OCI-LY7 (cell line): ENCODE measurements around the gene NLRP9. TPM values are rescaled to one million over a fixed set of nuclear protein-coding genes. Genes with fewer than 3 reads are reported as not detected.

Experiments
- BruUV-seq: library from RNA; stranded (reverse); fragments of 400-500 nt; replicated peaks from 2 replicates; lab custom pipeline; 2021; lab: Mats Ljungman, UMichigan
- CTCF ChIA-PET: fragments of 300-600 bp; sonication (Branson Sonifier 250); formaldehyde crosslinking; loops from one replicate; lab custom pipeline; 2022; ENCODE audit warnings: antibody characterized with exemption; ENCODE audit not compliant: unreplicated experiment; lab: Charles Lee
- POLR2A ChIA-PET: fragments of 300-600 bp; sonication (Branson Sonifier 250); formaldehyde crosslinking; loops from one replicate; lab custom pipeline; 2022; ENCODE audit warnings: antibody characterized with exemption; lab: Charles Lee
- DNase-seq: peaks from one replicate; pipeline ENCODE4 v3.0.0-alpha.2; 2015; ENCODE audit warnings: low spot score
- H2AFZ ChIP-seq: fragments of 200-600 bp; sonication (generic), shearing (Covaris generic); 2 replicates; pipeline ENCODE4 v1.6.1; 2014; ENCODE audit warnings: mild to moderate bottlenecking, antibody characterized with exemption, low read length, moderate library complexity
- H3K27ac ChIP-seq: fragments of 200-600 bp; sonication (generic); 2 replicates; pipeline ENCODE4 v1.5.1; 2014; ENCODE audit warnings: mixed run types, low read depth, mild to moderate bottlenecking, moderate library complexity, low read length, inconsistent platforms; ENCODE audit not compliant: poor library complexity, severe bottlenecking
- H3K36me3 ChIP-seq: fragments of 200-600 bp; sonication (generic); 2 replicates; pipeline ENCODE4 v1.6.1; 2014; ENCODE audit warnings: mild to moderate bottlenecking, antibody characterized with exemption, low read length, moderate library complexity, mixed read lengths; ENCODE audit not compliant: insufficient read depth
- H3K4me1 ChIP-seq: fragments of 200-600 bp; sonication (generic); 2 replicates; pipeline ENCODE4 v1.5.1; 2014; ENCODE audit warnings: mild to moderate bottlenecking, low read length; ENCODE audit not compliant: insufficient read depth, poor library complexity, severe bottlenecking
- H3K4me2 ChIP-seq: fragments of 200-600 bp; sonication (generic); 2 replicates; pipeline ENCODE4 v1.6.1; 2014; ENCODE audit warnings: mild to moderate bottlenecking, low read length
- H3K4me3 ChIP-seq: fragments of 200-600 bp; sonication (generic); 2 replicates; pipeline ENCODE4 v1.5.1; 2014; ENCODE audit warnings: mild to moderate bottlenecking, low read depth, low read length; ENCODE audit not compliant: poor library complexity, severe bottlenecking
- H3K79me2 ChIP-seq: fragments of 200-600 bp; sonication (generic); 2 replicates; pipeline ENCODE4 v1.6.1; 2016; ENCODE audit warnings: low read depth, mild to moderate bottlenecking, low read length, moderate library complexity, mixed read lengths; ENCODE audit not compliant: insufficient read depth
- H3K9me2 ChIP-seq: fragments of 200-600 bp; sonication (generic); 2 replicates; pipeline ENCODE4 v1.6.1; 2016; ENCODE audit warnings: mild to moderate bottlenecking, low read length, mixed read lengths; ENCODE audit not compliant: insufficient read depth
- H3K9me3 ChIP-seq: fragments of 200-600 bp; sonication (generic); 2 replicates; pipeline ENCODE4 v1.6.1; 2014; ENCODE audit warnings: mild to moderate bottlenecking, mixed run types, low read length, mixed read lengths
- H4K20me1 ChIP-seq: fragments of 200-600 bp; sonication (generic); 2 replicates; pipeline ENCODE4 v1.6.1; 2014; ENCODE audit warnings: mild to moderate bottlenecking, antibody characterized with exemption, low read length, moderate library complexity, mixed read lengths; ENCODE audit not compliant: insufficient read depth
- CTCF ChIP-seq: fragments of 200-600 bp; sonication (generic); conservative IDR thresholded peaks from 2 replicates; pipeline ENCODE4 v1.5.1; 2014; ENCODE audit warnings: mild to moderate bottlenecking, antibody characterized with exemption, low read length, moderate library complexity, mixed read lengths
- EZH2phosphoT487 ChIP-seq: fragments of 200-600 bp; sonication (generic); IDR thresholded peaks from 2 replicates; pipeline ENCODE4 v1.6.1; 2018; ENCODE audit warnings: low read depth, borderline replicate concordance, mild to moderate bottlenecking, mixed run types, antibody characterized with exemption, low read length, moderate library complexity, mixed read lengths
- intact Hi-C: fragments of 100-400 bp; cut with micrococcal nuclease; formaldehyde crosslinking; loops from one replicate; pipeline ENCODE4 v1.10.0; 2022; ENCODE audit not compliant: unreplicated experiment
- total RNA-seq, 2 experiments: library from RNA; depleted of rRNA in 1 of 2; stranded (reverse); fragments of >200 nt in 1 of 2; shearing (Covaris generic) in 1 of 2; gene quantifications; 2 replicates each; pipeline ENCODE4 v1.2.3, GENCODE V29; 2014 to 2022

NLRP9 gene
- total RNA-seq, 2 experiments from 2014 or later, result not detected

GRCh38 chr19:55695511-55696290 is 42.5 kb downstream of the NLRP9 start:
- intact Hi-C loops, result no loop called here
- ChIA-PET POLR2A (no interaction called here), CTCF (no interaction called here)
- Histone ChIP-seq H3K27ac (no peak overlapping the region), H3K9me3 (no peaks in the 10 kb centered on the region), H4K20me1 (no peaks in the 10 kb centered on the region), H3K36me3 (peaks cover 94% of the 10 kb centered on the region), H3K4me2 (no peak overlapping the region), H2AFZ (no peak overlapping the region), H3K4me3 (no peak overlapping the region), H3K79me2 (no peaks in the 10 kb centered on the region), H3K4me1 (no peaks in the 10 kb centered on the region), H3K9me2 (no peaks in the 10 kb centered on the region)
- BruUV-seq, result no TSS peak
- TF ChIP-seq CTCF, result no peak
- no peak for TF ChIP-seq EZH2phosphoT487
- DNase-seq, result no peak

- BruUV-seq, result TSS peak; percentile 58
- Histone ChIP-seq H3K4me2 (no peak overlapping the region), H3K9me2 (no peaks in the 10 kb centered on the region), H4K20me1 (no peaks in the 10 kb centered on the region), H3K4me3 (no peak overlapping the region), H3K9me3 (no peaks in the 10 kb centered on the region), H2AFZ (no peak overlapping the region), H3K36me3 (peaks cover 95% of the 10 kb centered on the region), H3K4me1 (no peaks in the 10 kb centered on the region), H3K27ac (no peak overlapping the region), H3K79me2 (no peaks in the 10 kb centered on the region)
- ChIA-PET POLR2A (no interaction called here), CTCF (no interaction called here)
- no peak for DNase-seq
- TF ChIP-seq EZH2phosphoT487 (no peak), CTCF (no peak)
- intact Hi-C loops, result no loop called here
These were observed 43.3 kb downstream of the NLRP9 start for GRCh38 chr19:55694656-55695491.

- DNase-seq, result no peak
- TF ChIP-seq CTCF (no peak), EZH2phosphoT487 (no peak)
- H3K9me2 ChIP-seq, result no peaks in the 10 kb centered on the region
These were observed 44.0 kb downstream of the NLRP9 start for GRCh38 chr19:55694241-55694655.

More at GRCh38 chr19:55694241-55694655, 44.0 kb downstream of the NLRP9 start:
- Histone ChIP-seq H2AFZ (no peak overlapping the region), H3K9me3 (no peaks in the 10 kb centered on the region), H3K4me3 (no peak overlapping the region), H3K4me1 (no peaks in the 10 kb centered on the region), H4K20me1 (no peaks in the 10 kb centered on the region), H3K79me2 (no peaks in the 10 kb centered on the region), H3K36me3 (peaks cover 97% of the 10 kb centered on the region), H3K27ac (no peak overlapping the region), H3K4me2 (no peak overlapping the region)
- intact Hi-C loops, result no loop called here
- BruUV-seq, result no TSS peak
- ChIA-PET CTCF (no interaction called here), POLR2A (no interaction called here)
